ENCODE measurements around the gene PDLIM7.

- no peak for TF ChIP-seq CREB1 (IDR thresholded peaks at IDR 0.05; ENCODE audit: low read depth)
- no peak for TF ChIP-seq TAF1 (IDR thresholded peaks at IDR 0.05; ENCODE audit: low read depth)
Observed at GRCh38 chr5:177504086-177505056, 7.0 kb upstream of the PDLIM7 start.
